ENCODE measurements around the gene GARIN5A. TPM values are rescaled to one million over a fixed set of nuclear protein-coding genes. Genes with fewer than 3 reads are reported as not detected.

Gene GARIN5A
- total RNA-seq, 5 donors from 2014 or later (not counting 1 experiment from before 2014, with no cell fraction given): 0.60 to 1.2 (median 0.67) TPM; not detected in 1

GRCh38 chr19:50460161-50460765 is 16.4 kb downstream of the GARIN5A start:
- DNase-seq (no peak), ATAC-seq (replicated peaks in 1 of 4) (no peak)
- H3K36me3 ChIP-seq (ENCODE audit: control insufficient read depth in 2 of 2, extremely low read depth in 1 of 2, insufficient read depth in 1 of 2, low read length in 1 of 2): no peaks in the 10 kb centered on the region
- H3K4me3 Mint-ChIP-seq: no peak overlapping the region
- H3K9me3 ChIP-seq: no peaks in the 10 kb centered on the region
- H3K36me3 Mint-ChIP-seq: no peaks in the 10 kb centered on the region
- H3K4me3 ChIP-seq (ENCODE audit: control insufficient read depth in 1 of 2, extremely low read depth in 1 of 2, low read length in 1 of 2): no peak overlapping the region
- no peak overlapping the region for H3K27ac Mint-ChIP-seq
- peaks cover 44 to 51% of the 10 kb centered on the region in 2 donors for H3K27me3 Mint-ChIP-seq
- H3K27me3 ChIP-seq (replicated peaks in 1 of 2; ENCODE audit: control insufficient read depth in 2 of 2, extremely low read depth in 1 of 2, insufficient read depth in 2 of 2, low read length in 1 of 2): peaks cover 0 to 63% of the 10 kb centered on the region in 2 experiments
- peaks cover 0 to 8% (median 4%) of the 10 kb centered on the region in 3 donors for H3K4me1 Mint-ChIP-seq
- 36% methylated on average over 13 of the region's 13 CpGs for WGBS (ENCODE audit: insufficient coverage)
- peaks cover 0 to 7% of the 10 kb centered on the region in 2 experiments for H3K4me1 ChIP-seq (ENCODE audit: control insufficient read depth in 1 of 2, extremely low read depth in 1 of 2, insufficient read depth in 2 of 2, low read length in 2 of 2)
- H3K27ac ChIP-seq (ENCODE audit: low read length): no peak overlapping the region
- CTCF ChIA-PET: interaction anchor here in 1 of 2 donors (0.6 kb wide), 1 partner anchor 132 kb away, joined by 6 read pairs; no protein-coding TSS in a partner anchor
- POLR2A ChIA-PET: no interaction called here
- H3K9me3 Mint-ChIP-seq: no peaks in the 10 kb centered on the region

GRCh38 chr19:50459638-50460037 is 17.0 kb downstream of the GARIN5A start:
- no peaks in the 10 kb centered on the region for H3K9me3 Mint-ChIP-seq
- Histone ChIP-seq H3K4me3 (ENCODE audit: control insufficient read depth in 1 of 2, extremely low read depth in 1 of 2, low read length in 1 of 2) (no peak overlapping the region), H3K4me1 (ENCODE audit: control insufficient read depth in 1 of 2, extremely low read depth in 1 of 2, insufficient read depth in 2 of 2, low read length in 2 of 2) (peaks cover 0 to 7% of the 10 kb centered on the region in 2 experiments), H3K36me3 (ENCODE audit: control insufficient read depth in 2 of 2, extremely low read depth in 1 of 2, insufficient read depth in 1 of 2, low read length in 1 of 2) (no peaks in the 10 kb centered on the region), H3K27me3 (replicated peaks in 1 of 2; ENCODE audit: control insufficient read depth in 2 of 2, extremely low read depth in 1 of 2, insufficient read depth in 2 of 2, low read length in 1 of 2) (peaks cover 0 to 62% of the 10 kb centered on the region in 2 experiments), H3K9me3 (no peaks in the 10 kb centered on the region), H3K27ac (ENCODE audit: low read length) (no peak overlapping the region)
- H3K27me3 Mint-ChIP-seq: peaks cover 41 to 54% of the 10 kb centered on the region in 2 donors
- no peaks in the 10 kb centered on the region for H3K36me3 Mint-ChIP-seq
- H3K4me3 Mint-ChIP-seq: no peak overlapping the region
- DNase-seq: no peak
- ChIA-PET CTCF (no interaction called here), POLR2A (no interaction called here)
- H3K27ac Mint-ChIP-seq: no peak overlapping the region
- no peak for ATAC-seq (replicated peaks in 1 of 4)
- WGBS (ENCODE audit: insufficient coverage): no CpG with 5 or more reads among the region's 1 CpG
- peaks cover 0 to 8% (median 4%) of the 10 kb centered on the region in 3 donors for H3K4me1 Mint-ChIP-seq

DNA sequence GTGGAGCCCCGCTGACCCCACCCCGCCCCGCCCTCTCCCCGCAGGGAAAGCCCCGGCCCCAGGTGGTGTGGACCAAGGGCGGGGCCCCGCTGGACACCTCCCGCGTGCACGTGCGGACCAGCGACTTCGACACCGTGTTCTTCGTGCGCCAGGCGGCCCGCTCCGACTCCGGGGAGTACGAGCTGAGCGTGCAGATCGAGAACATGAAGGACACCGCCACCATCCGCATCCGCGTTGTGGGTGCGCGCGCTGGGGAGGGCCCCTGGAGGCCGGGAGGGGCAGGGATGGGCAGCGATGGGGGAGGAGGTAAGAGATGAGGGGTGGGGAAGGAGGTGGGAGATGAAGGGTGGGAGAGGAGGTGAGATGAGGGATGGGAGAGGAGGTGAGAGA is 17.6 kb downstream of the GARIN5A start:
- Mint-ChIP-seq H3K4me3 (no peak overlapping the region), H3K9me3 (no peaks in the 10 kb centered on the region), H3K27ac (no peak overlapping the region), H3K4me1 (peaks cover 0 to 8% (median 4%) of the 10 kb centered on the region in 3 donors), H3K36me3 (no peaks in the 10 kb centered on the region), H3K27me3 (peaks cover 41 to 52% of the 10 kb centered on the region in 2 donors)
- ChIA-PET POLR2A (no interaction called here), CTCF (no interaction called here)
- H3K4me1 ChIP-seq (ENCODE audit: control insufficient read depth in 1 of 2, extremely low read depth in 1 of 2, insufficient read depth in 2 of 2, low read length in 2 of 2): peaks cover 0 to 7% of the 10 kb centered on the region in 2 experiments
- WGBS (ENCODE audit: insufficient coverage): 54% methylated on average over 23 of the region's 32 CpGs
- ATAC-seq (replicated peaks in 1 of 4) (no peak), DNase-seq (no peak)
- peaks cover 0 to 60% of the 10 kb centered on the region in 2 experiments for H3K27me3 ChIP-seq (replicated peaks in 1 of 2; ENCODE audit: control insufficient read depth in 2 of 2, extremely low read depth in 1 of 2, insufficient read depth in 2 of 2, low read length in 1 of 2)
- no peaks in the 10 kb centered on the region for H3K9me3 ChIP-seq
- H3K36me3 ChIP-seq (ENCODE audit: control insufficient read depth in 2 of 2, extremely low read depth in 1 of 2, insufficient read depth in 1 of 2, low read length in 1 of 2): no peaks in the 10 kb centered on the region
- no peak overlapping the region for H3K4me3 ChIP-seq (ENCODE audit: control insufficient read depth in 1 of 2, extremely low read depth in 1 of 2, low read length in 1 of 2)
- H3K27ac ChIP-seq (ENCODE audit: low read length): no peak overlapping the region

DNA sequence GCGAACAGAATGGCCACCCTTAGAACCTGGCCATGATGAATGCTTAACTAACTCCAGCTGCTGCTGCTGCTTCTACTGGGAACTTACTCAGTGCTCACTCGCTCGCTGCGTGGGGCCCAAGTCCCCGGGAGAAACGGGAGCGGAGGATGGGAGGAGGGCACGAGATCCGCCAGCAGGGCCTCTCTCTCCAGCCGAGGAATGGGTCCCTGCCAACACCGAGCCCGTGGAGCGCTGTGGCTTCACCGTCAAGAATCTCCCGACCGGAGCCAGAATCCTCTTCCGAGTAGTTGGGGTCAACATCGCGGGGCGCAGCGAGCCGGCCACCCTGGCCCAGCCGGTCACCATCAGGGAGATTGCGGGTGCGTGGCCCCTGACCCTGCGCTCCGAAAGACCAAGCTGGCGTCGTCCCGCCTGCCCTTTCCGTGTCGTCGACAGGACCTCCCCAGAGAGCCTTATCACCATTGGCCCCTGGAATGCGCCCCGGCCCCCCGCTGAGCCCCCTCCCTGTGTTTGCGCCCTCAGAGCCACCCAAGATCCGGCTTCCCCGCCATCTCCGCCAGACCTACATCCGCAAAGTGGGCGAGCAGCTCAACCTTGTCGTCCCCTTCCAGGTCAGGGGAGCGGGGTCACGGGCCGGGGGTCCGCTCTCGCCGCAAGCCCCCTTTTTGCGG is 18.1 kb downstream of the GARIN5A start:
- Histone ChIP-seq H3K4me1 (ENCODE audit: control insufficient read depth in 1 of 2, extremely low read depth in 1 of 2, insufficient read depth in 2 of 2, low read length in 2 of 2) (peaks cover 0 to 7% of the 10 kb centered on the region in 2 experiments), H3K36me3 (ENCODE audit: control insufficient read depth in 2 of 2, extremely low read depth in 1 of 2, insufficient read depth in 1 of 2, low read length in 1 of 2) (no peaks in the 10 kb centered on the region), H3K27ac (ENCODE audit: low read length) (no peak overlapping the region), H3K9me3 (no peaks in the 10 kb centered on the region), H3K27me3 (replicated peaks in 1 of 2; ENCODE audit: control insufficient read depth in 2 of 2, extremely low read depth in 1 of 2, insufficient read depth in 2 of 2, low read length in 1 of 2) (peaks cover 0 to 63% of the 10 kb centered on the region in 2 experiments), H3K4me3 (ENCODE audit: control insufficient read depth in 1 of 2, extremely low read depth in 1 of 2, low read length in 1 of 2) (no peak overlapping the region)
- DNase-seq: no peak
- no peak overlapping the region for H3K27ac Mint-ChIP-seq
- no peaks in the 10 kb centered on the region for H3K36me3 Mint-ChIP-seq
- H3K4me3 Mint-ChIP-seq: no peak overlapping the region
- ChIA-PET CTCF (no interaction called here), POLR2A (no interaction called here)
- no peaks in the 10 kb centered on the region for H3K9me3 Mint-ChIP-seq
- peaks cover 41 to 49% of the 10 kb centered on the region in 2 donors for H3K27me3 Mint-ChIP-seq
- peaks cover 0 to 8% (median 4%) of the 10 kb centered on the region in 3 donors for H3K4me1 Mint-ChIP-seq
- 48% methylated on average over 49 of the region's 50 CpGs for WGBS (ENCODE audit: insufficient coverage)
- ATAC-seq (replicated peaks in 1 of 4): no peak

- H3K9me3 ChIP-seq: no peaks in the 10 kb centered on the region
- peaks cover 33 to 49% of the 10 kb centered on the region in 2 donors for H3K27me3 Mint-ChIP-seq
- peaks cover 0 to 8% (median 4%) of the 10 kb centered on the region in 3 donors for H3K4me1 Mint-ChIP-seq
- H3K27me3 ChIP-seq (replicated peaks in 1 of 2; ENCODE audit: control insufficient read depth in 2 of 2, extremely low read depth in 1 of 2, insufficient read depth in 2 of 2, low read length in 1 of 2): peaks cover 0 to 59% of the 10 kb centered on the region in 2 experiments
- H3K27ac Mint-ChIP-seq: no peak overlapping the region
- no peak overlapping the region for H3K27ac ChIP-seq (ENCODE audit: low read length)
- peaks cover 0 to 7% of the 10 kb centered on the region in 2 experiments for H3K4me1 ChIP-seq (ENCODE audit: control insufficient read depth in 1 of 2, extremely low read depth in 1 of 2, insufficient read depth in 2 of 2, low read length in 2 of 2)
- no peak for DNase-seq
- no peak overlapping the region for H3K4me3 Mint-ChIP-seq
- no peak overlapping the region for H3K4me3 ChIP-seq (ENCODE audit: control insufficient read depth in 1 of 2, extremely low read depth in 1 of 2, low read length in 1 of 2)
- no peak for ATAC-seq (replicated peaks in 1 of 4)
- no peaks in the 10 kb centered on the region for H3K36me3 Mint-ChIP-seq
- CTCF ChIA-PET: no interaction called here
- H3K9me3 Mint-ChIP-seq: no peaks in the 10 kb centered on the region
- POLR2A ChIA-PET: no interaction called here
- 71% methylated on average over 4 of the region's 5 CpGs for WGBS (ENCODE audit: insufficient coverage)
- no peaks in the 10 kb centered on the region for H3K36me3 ChIP-seq (ENCODE audit: control insufficient read depth in 2 of 2, extremely low read depth in 1 of 2, insufficient read depth in 1 of 2, low read length in 1 of 2)
Observed at GRCh38 chr19:50457300-50457699, 19.3 kb downstream of the GARIN5A start.

- Histone ChIP-seq H3K4me3 (ENCODE audit: control insufficient read depth in 1 of 2, extremely low read depth in 1 of 2, low read length in 1 of 2) (no peak overlapping the region), H3K27me3 (replicated peaks in 1 of 2; ENCODE audit: control insufficient read depth in 2 of 2, extremely low read depth in 1 of 2, insufficient read depth in 2 of 2, low read length in 1 of 2) (peaks cover 0 to 50% of the 10 kb centered on the region in 2 experiments), H3K9me3 (no peaks in the 10 kb centered on the region), H3K36me3 (ENCODE audit: control insufficient read depth in 2 of 2, extremely low read depth in 1 of 2, insufficient read depth in 1 of 2, low read length in 1 of 2) (no peaks in the 10 kb centered on the region), H3K4me1 (ENCODE audit: control insufficient read depth in 1 of 2, extremely low read depth in 1 of 2, insufficient read depth in 2 of 2, low read length in 2 of 2) (no peaks in the 10 kb centered on the region), H3K27ac (ENCODE audit: low read length) (no peak overlapping the region)
- ATAC-seq (replicated peaks in 1 of 4) (no peak), DNase-seq (no peak)
- Mint-ChIP-seq H3K4me3 (no peak overlapping the region), H3K4me1 (peaks cover 0 to 7% (median 0%) of the 10 kb centered on the region in 3 donors), H3K27me3 (peaks cover 30 to 49% of the 10 kb centered on the region in 2 donors), H3K36me3 (no peaks in the 10 kb centered on the region), H3K27ac (no peak overlapping the region), H3K9me3 (no peaks in the 10 kb centered on the region)
- WGBS (ENCODE audit: insufficient coverage): 83% methylated on average over 2 of the region's 2 CpGs
- POLR2A ChIA-PET: no interaction called here
- CTCF ChIA-PET: no interaction called here
Observed at GRCh38 chr19:50455992-50456391, 20.7 kb downstream of the GARIN5A start.
